A673 (cell line): ENCODE measurements around the gene PRKCH. TPM values are rescaled to one million over a fixed set of nuclear protein-coding genes. Genes with fewer than 3 reads are reported as not detected.

ENCODE experiments used
- BruUV-seq: library from RNA; stranded (reverse); fragments of 400-500 nt; replicated peaks from 2 replicates; lab custom pipeline; 2021; lab: Mats Ljungman, UMichigan
- CTCF ChIA-PET: fragments of 300-600 bp; sonication (Branson Sonifier 250); formaldehyde crosslinking; loops from one replicate; lab custom pipeline; 2022; ENCODE audit warnings: antibody characterized with exemption; lab: Charles Lee
- POLR2A ChIA-PET: fragments of 300-600 bp; sonication (Branson Sonifier 250); formaldehyde crosslinking; loops from one replicate; lab custom pipeline; 2022; ENCODE audit warnings: antibody characterized with exemption; ENCODE audit not compliant: low non-redundant PET; lab: Charles Lee
- DNase-seq: peaks from one replicate; pipeline ENCODE4 v3.0.0-alpha.2; 2015; ENCODE audit warnings: low spot score
- H3K27ac ChIP-seq: fragments of 200-600 bp; sonication (generic); 2 replicates; pipeline ENCODE4 v1.5.1; 2016; ENCODE audit warnings: mixed run types, low read depth, mild to moderate bottlenecking, mixed read lengths, antibody characterized with exemption, low read length; ENCODE audit not compliant: poor library complexity, severe bottlenecking
- H3K27me3 ChIP-seq: fragments of 200-600 bp; sonication (generic); replicated peaks from 2 replicates; pipeline ENCODE4 v1.6.1; 2017; ENCODE audit warnings: mixed run types, low read depth, mild to moderate bottlenecking, mixed read lengths, antibody characterized with exemption, low read length; ENCODE audit not compliant: insufficient read depth, poor library complexity
- H3K36me3 ChIP-seq: fragments of 200-600 bp; sonication (generic); 2 replicates; pipeline ENCODE4 v1.6.1; 2016; ENCODE audit warnings: mixed run types, mild to moderate bottlenecking, mixed read lengths, antibody characterized with exemption, low read length; ENCODE audit not compliant: insufficient read depth, poor library complexity, severe bottlenecking
- H3K4me1 ChIP-seq: fragments of 200-600 bp; sonication (generic); 2 replicates; pipeline ENCODE4 v1.6.1; 2017; ENCODE audit warnings: mixed run types, mild to moderate bottlenecking, mixed read lengths, antibody characterized with exemption, low read length; ENCODE audit not compliant: insufficient read depth, poor library complexity, severe bottlenecking
- H3K4me3 ChIP-seq: fragments of 200-600 bp; sonication (generic); 2 replicates; pipeline ENCODE4 v1.5.1; 2016; ENCODE audit warnings: low read depth, mixed run types, mild to moderate bottlenecking, mixed read lengths, low read length; ENCODE audit not compliant: poor library complexity, severe bottlenecking
- H3K9me3 ChIP-seq: fragments of 200-600 bp; sonication (generic); 2 replicates; pipeline ENCODE4 v1.6.1; 2016; ENCODE audit warnings: mixed run types, low read depth, mild to moderate bottlenecking, mixed read lengths, antibody characterized with exemption, low read length; ENCODE audit not compliant: poor library complexity, severe bottlenecking
- EZH2 ChIP-seq: fragments of 200-600 bp; sonication (generic); IDR thresholded peaks from 2 replicates; pipeline ENCODE4 v1.6.1; 2017; ENCODE audit warnings: borderline replicate concordance, low read depth, mild to moderate bottlenecking, mixed read lengths, antibody characterized with exemption, low read length; ENCODE audit not compliant: poor library complexity, severe bottlenecking
- intact Hi-C: fragments of 100-400 bp; cut with micrococcal nuclease; formaldehyde crosslinking; loops from one replicate; pipeline ENCODE4 v1.10.0; 2022; ENCODE audit not compliant: unreplicated experiment
- total RNA-seq: library from RNA; stranded (reverse); gene quantifications from 2 replicates; pipeline ENCODE4 v1.2.3, GENCODE V29; 2021
- TF ChIP-seq, protein P1 (sequence below): fragments of 300-800, 200-600 bp; sonication (generic); conservative IDR thresholded peaks from 2 replicates; pipeline ENCODE4 v1.5.1; 2017; ENCODE audit warnings: low read depth, mild to moderate bottlenecking, antibody characterized with exemption, low read length, moderate library complexity, mixed read lengths

Gene PRKCH
- total RNA-seq, 1 experiment from 2014 or later, result 1.8 TPM

DNA sequence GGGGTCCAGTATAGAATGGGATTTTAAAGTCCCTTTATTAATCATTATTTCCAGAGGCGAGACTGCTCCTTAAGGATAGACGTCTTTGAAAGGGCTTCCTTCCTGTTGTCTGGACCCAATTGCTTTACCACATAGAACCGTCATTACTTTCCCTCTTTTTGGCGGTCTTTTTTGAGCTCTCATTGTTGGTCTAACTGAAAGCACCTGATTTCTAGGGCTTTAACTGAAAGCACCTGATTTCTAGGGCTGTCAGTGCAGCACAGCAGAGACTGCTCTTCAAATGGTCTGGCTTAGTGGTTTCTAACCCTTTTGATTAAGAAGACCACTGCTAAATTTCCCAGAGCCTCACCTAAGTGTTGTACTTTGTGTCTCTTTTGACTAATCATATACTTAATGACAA is 95.8 kb downstream of the PRKCH start:
- Histone ChIP-seq H3K4me1 (no peaks in the 10 kb centered on the region), H3K36me3 (no peaks in the 10 kb centered on the region), H3K9me3 (no peaks in the 10 kb centered on the region), H3K27me3 (no peaks in the 10 kb centered on the region), H3K4me3 (no peak overlapping the region), H3K27ac (no peak overlapping the region)
- intact Hi-C loops, result no loop called here
- TF ChIP-seq EZH2, result no peak
- TF ChIP-seq, protein P1, sequence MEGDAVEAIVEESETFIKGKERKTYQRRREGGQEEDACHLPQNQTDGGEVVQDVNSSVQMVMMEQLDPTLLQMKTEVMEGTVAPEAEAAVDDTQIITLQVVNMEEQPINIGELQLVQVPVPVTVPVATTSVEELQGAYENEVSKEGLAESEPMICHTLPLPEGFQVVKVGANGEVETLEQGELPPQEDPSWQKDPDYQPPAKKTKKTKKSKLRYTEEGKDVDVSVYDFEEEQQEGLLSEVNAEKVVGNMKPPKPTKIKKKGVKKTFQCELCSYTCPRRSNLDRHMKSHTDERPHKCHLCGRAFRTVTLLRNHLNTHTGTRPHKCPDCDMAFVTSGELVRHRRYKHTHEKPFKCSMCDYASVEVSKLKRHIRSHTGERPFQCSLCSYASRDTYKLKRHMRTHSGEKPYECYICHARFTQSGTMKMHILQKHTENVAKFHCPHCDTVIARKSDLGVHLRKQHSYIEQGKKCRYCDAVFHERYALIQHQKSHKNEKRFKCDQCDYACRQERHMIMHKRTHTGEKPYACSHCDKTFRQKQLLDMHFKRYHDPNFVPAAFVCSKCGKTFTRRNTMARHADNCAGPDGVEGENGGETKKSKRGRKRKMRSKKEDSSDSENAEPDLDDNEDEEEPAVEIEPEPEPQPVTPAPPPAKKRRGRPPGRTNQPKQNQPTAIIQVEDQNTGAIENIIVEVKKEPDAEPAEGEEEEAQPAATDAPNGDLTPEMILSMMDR, result no peak
- no peak for DNase-seq
- CTCF ChIA-PET, result no interaction called here
- no TSS peak for BruUV-seq
- POLR2A ChIA-PET, result no interaction called here

- CTCF ChIA-PET, result no interaction called here
- TF ChIP-seq, protein P1, result no peak
- TF ChIP-seq EZH2, result no peak
- no TSS peak for BruUV-seq
- H3K36me3 ChIP-seq, result no peaks in the 10 kb centered on the region
- no peaks in the 10 kb centered on the region for H3K27me3 ChIP-seq
- no peak overlapping the region for H3K4me3 ChIP-seq
- intact Hi-C loops, result no loop called here
- no peaks in the 10 kb centered on the region for H3K9me3 ChIP-seq
- no peak for DNase-seq
- H3K27ac ChIP-seq, result no peak overlapping the region
- POLR2A ChIA-PET, result no interaction called here
- no peaks in the 10 kb centered on the region for H3K4me1 ChIP-seq
Measured at GRCh38 chr14:61417883-61418455, 96.6 kb downstream of the PRKCH start.

GRCh38 chr14:61418746-61419145 is 97.4 kb downstream of the PRKCH start:
- CTCF ChIA-PET, result no interaction called here
- no peak for DNase-seq
- Histone ChIP-seq H3K4me1 (no peaks in the 10 kb centered on the region), H3K27ac (no peak overlapping the region), H3K9me3 (no peaks in the 10 kb centered on the region), H3K4me3 (no peak overlapping the region), H3K27me3 (no peaks in the 10 kb centered on the region), H3K36me3 (no peaks in the 10 kb centered on the region)
- TF ChIP-seq, protein P1, result no peak
- no peak for TF ChIP-seq EZH2
- no TSS peak for BruUV-seq
- POLR2A ChIA-PET, result no interaction called here
- intact Hi-C loops, result no loop called here
